Measurements from ENCODE around the gene IFRD2. TPM values are rescaled to one million over a fixed set of nuclear protein-coding genes. Genes with fewer than 3 reads are reported as not detected.
A peak's percentile ranks its signal among the peaks of the same experiment; 100 is the strongest.

The IFRD2 gene
- total and polyA plus RNA-seq, 3 experiments from 2014 or later: 66.8 to 192 (median 191) TPM

GRCh38 chr3:50268276-50268675 lies 24.0 kb downstream of the IFRD2 start:
- Histone ChIP-seq H3K4me1 (ENCODE audit: insufficient read depth, low read length) (peaks cover 4% of the 10 kb centered on the region), H3K27me3 (ENCODE audit: insufficient read depth, low read length, poor library complexity, severe bottlenecking) (peaks cover 4% of the 10 kb centered on the region), H3K4me3 (ENCODE audit: low read length) (no peak overlapping the region), H3K9me3 (ENCODE audit: low read length) (no peaks in the 10 kb centered on the region), H3K36me3 (ENCODE audit: insufficient read depth, low read length) (no peaks in the 10 kb centered on the region), H3K27ac (ENCODE audit: low read depth, low read length) (no peak overlapping the region)
- ChIA-PET CTCF (interaction anchor here (1.2 to 2.4 kb wide), 3 partner anchors 9 to 76 kb away, joined by 4 to 12 read pairs (median 6); partner anchors contain the start of gene GNAT1), POLR2A (no interaction called here)
- no peak for DNase-seq
- Mint-ChIP-seq H3K27ac (no peak overlapping the region), H3K9me3 (no peaks in the 10 kb centered on the region), H3K36me3 (no peaks in the 10 kb centered on the region), H3K27me3 (peaks cover 4 to 11% of the 10 kb centered on the region in 2 donors), H3K4me3 (no peak overlapping the region), H3K4me1 (peaks cover 5 to 8% (median 6%) of the 10 kb centered on the region in 3 donors)

GRCh38 chr3:50267280-50267913 lies 24.8 kb downstream of the IFRD2 start:
- H3K27ac ChIP-seq (ENCODE audit: low read depth, low read length): no peak overlapping the region
- no peaks in the 10 kb centered on the region for H3K36me3 ChIP-seq (ENCODE audit: insufficient read depth, low read length)
- ChIA-PET CTCF (interaction anchor here (1.0 to 2.4 kb wide), 5 partner anchors 8 to 75 kb away, joined by 3 to 12 read pairs (median 6); partner anchors contain the start of gene GNAT1), POLR2A (no interaction called here)
- no peaks in the 10 kb centered on the region for H3K9me3 Mint-ChIP-seq
- no peaks in the 10 kb centered on the region for H3K9me3 ChIP-seq (ENCODE audit: low read length)
- no peak overlapping the region for H3K27ac Mint-ChIP-seq
- no peak for DNase-seq
- H3K4me1 ChIP-seq (ENCODE audit: insufficient read depth, low read length): no peaks in the 10 kb centered on the region
- H3K4me1 Mint-ChIP-seq: peaks cover 0 to 3% (median 0%) of the 10 kb centered on the region in 3 donors
- no peaks in the 10 kb centered on the region for H3K27me3 ChIP-seq (ENCODE audit: insufficient read depth, low read length, poor library complexity, severe bottlenecking)
- H3K36me3 Mint-ChIP-seq: no peaks in the 10 kb centered on the region
- no peak overlapping the region for H3K4me3 ChIP-seq (ENCODE audit: low read length)
- H3K27me3 Mint-ChIP-seq: peaks cover 0 to 7% of the 10 kb centered on the region in 2 donors
- no peak overlapping the region for H3K4me3 Mint-ChIP-seq

- POLR2A ChIA-PET: no interaction called here
- DNase-seq: no peak
These were observed 25.4 kb downstream of the IFRD2 start for GRCh38 chr3:50266836-50267235.

DNA sequence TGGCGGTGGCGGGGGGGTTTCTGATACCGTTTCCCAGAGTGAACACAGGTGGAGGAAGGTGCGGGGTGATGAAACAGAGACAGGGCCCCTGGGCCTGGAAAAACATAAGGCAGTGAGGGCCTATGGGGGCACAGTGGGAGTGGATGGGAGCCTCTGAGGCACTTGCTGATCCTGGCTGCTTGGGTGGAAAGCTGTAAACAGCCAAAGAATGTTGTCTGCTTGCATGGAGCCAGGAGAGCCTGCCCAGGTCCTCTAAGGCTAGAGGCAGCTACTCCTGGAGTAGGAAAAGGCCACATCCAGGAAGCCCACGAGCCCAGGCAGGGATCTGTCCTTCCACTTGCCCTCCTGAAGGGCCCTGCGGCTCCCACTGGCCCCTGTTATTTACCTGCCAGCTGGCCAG lies 26.2 kb downstream of the IFRD2 start:
- no peak overlapping the region for H3K27ac ChIP-seq (ENCODE audit: low read depth, low read length)
- H3K4me3 ChIP-seq (ENCODE audit: low read length): no peak overlapping the region
- Mint-ChIP-seq H3K4me3 (no peak overlapping the region), H3K27ac (no peak overlapping the region), H3K4me1 (no peaks in the 10 kb centered on the region), H3K36me3 (no peaks in the 10 kb centered on the region), H3K9me3 (no peaks in the 10 kb centered on the region), H3K27me3 (peaks cover 0 to 7% of the 10 kb centered on the region in 2 donors)
- H3K27me3 ChIP-seq (ENCODE audit: insufficient read depth, low read length, poor library complexity, severe bottlenecking): no peaks in the 10 kb centered on the region
- no peaks in the 10 kb centered on the region for H3K9me3 ChIP-seq (ENCODE audit: low read length)
- ChIA-PET CTCF (interaction anchor here (0.7 to 2.4 kb wide), 3 partner anchors 10 to 71 kb away, joined by 3 to 12 read pairs (median 7); no protein-coding TSS in a partner anchor), POLR2A (interaction anchor here (0.5 kb wide), 1 partner anchor 136 kb away, joined by 3 read pairs; no protein-coding TSS in a partner anchor)
- no peaks in the 10 kb centered on the region for H3K4me1 ChIP-seq (ENCODE audit: insufficient read depth, low read length)
- H3K36me3 ChIP-seq (ENCODE audit: insufficient read depth, low read length): no peaks in the 10 kb centered on the region
- no peak for DNase-seq

More at GRCh38 chr3:50266836-50267235, 25.4 kb downstream of the IFRD2 start:
- Histone ChIP-seq H3K9me3 (ENCODE audit: low read length) (no peaks in the 10 kb centered on the region), H3K4me3 (ENCODE audit: low read length) (no peak overlapping the region), H3K36me3 (ENCODE audit: insufficient read depth, low read length) (no peaks in the 10 kb centered on the region), H3K27ac (ENCODE audit: low read depth, low read length) (no peak overlapping the region), H3K27me3 (ENCODE audit: insufficient read depth, low read length, poor library complexity, severe bottlenecking) (no peaks in the 10 kb centered on the region), H3K4me1 (ENCODE audit: insufficient read depth, low read length) (no peaks in the 10 kb centered on the region)
- no peaks in the 10 kb centered on the region for H3K36me3 Mint-ChIP-seq
- no peaks in the 10 kb centered on the region for H3K9me3 Mint-ChIP-seq
- peaks cover 0 to 3% (median 0%) of the 10 kb centered on the region in 3 donors for H3K4me1 Mint-ChIP-seq
- CTCF ChIA-PET: interaction anchor here (0.7 to 2.4 kb wide), 5 partner anchors 9 to 75 kb away, joined by 3 to 12 read pairs (median 6); partner anchors contain the start of gene GNAT1
- no peak overlapping the region for H3K27ac Mint-ChIP-seq
- peaks cover 0 to 7% of the 10 kb centered on the region in 2 donors for H3K27me3 Mint-ChIP-seq
- H3K4me3 Mint-ChIP-seq: no peak overlapping the region

GRCh38 chr3:50265571-50265970 lies 26.7 kb downstream of the IFRD2 start:
- Histone ChIP-seq H3K27ac (ENCODE audit: low read depth, low read length) (no peak overlapping the region), H3K4me1 (ENCODE audit: insufficient read depth, low read length) (no peaks in the 10 kb centered on the region), H3K4me3 (ENCODE audit: low read length) (no peak overlapping the region), H3K27me3 (ENCODE audit: insufficient read depth, low read length, poor library complexity, severe bottlenecking) (no peaks in the 10 kb centered on the region), H3K36me3 (ENCODE audit: insufficient read depth, low read length) (no peaks in the 10 kb centered on the region), H3K9me3 (ENCODE audit: low read length) (no peaks in the 10 kb centered on the region)
- no peaks in the 10 kb centered on the region for H3K36me3 Mint-ChIP-seq
- no peak overlapping the region for H3K27ac Mint-ChIP-seq
- POLR2A ChIA-PET: interaction anchor here (0.5 kb wide), 1 partner anchor 135 kb away, joined by 3 read pairs; no protein-coding TSS in a partner anchor
- H3K4me3 Mint-ChIP-seq: no peak overlapping the region
- H3K4me1 Mint-ChIP-seq: peaks cover 0 to under 1% (median under 1%) of the 10 kb centered on the region in 3 donors
- no peaks in the 10 kb centered on the region for H3K9me3 Mint-ChIP-seq
- CTCF ChIA-PET: interaction anchor here (2.1 kb wide), 1 partner anchor 19 kb away, joined by 7 read pairs; no protein-coding TSS in a partner anchor
- H3K27me3 Mint-ChIP-seq: peaks cover 0 to 7% of the 10 kb centered on the region in 2 donors
- DNase-seq: no peak

DNA sequence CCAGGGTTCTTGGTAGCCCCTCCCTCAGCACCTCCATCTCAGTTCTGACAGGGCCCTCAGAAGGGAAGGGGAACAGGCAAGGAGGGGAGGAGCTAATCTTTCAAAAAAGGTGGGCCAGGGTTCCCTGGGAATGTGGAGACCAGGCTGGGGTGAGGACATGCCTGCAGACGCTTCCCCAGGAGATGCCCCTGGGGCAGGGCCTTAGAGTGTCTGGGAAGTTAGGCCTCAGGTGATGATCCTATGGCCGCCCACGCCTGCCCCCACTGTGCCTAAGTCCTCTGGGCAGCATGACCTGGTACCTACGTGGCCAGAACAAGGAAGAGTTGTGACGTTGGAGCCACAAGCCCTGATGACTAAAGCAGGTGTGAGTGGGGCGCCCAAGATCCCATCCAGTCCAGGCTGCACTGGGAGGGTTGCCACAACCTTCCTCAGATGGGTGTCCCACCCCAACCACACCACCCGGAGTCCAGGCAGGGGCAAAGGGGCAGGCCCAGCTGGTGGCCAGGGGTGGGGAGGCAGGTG lies 27.2 kb downstream of the IFRD2 start:
- H3K9me3 ChIP-seq (ENCODE audit: low read length): no peaks in the 10 kb centered on the region
- no peaks in the 10 kb centered on the region for H3K27me3 ChIP-seq (ENCODE audit: insufficient read depth, low read length, poor library complexity, severe bottlenecking)
- peaks cover 0 to 7% of the 10 kb centered on the region in 2 donors for H3K27me3 Mint-ChIP-seq
- POLR2A ChIA-PET: no interaction called here
- H3K27ac ChIP-seq (ENCODE audit: low read depth, low read length): no peak overlapping the region
- H3K36me3 Mint-ChIP-seq: no peaks in the 10 kb centered on the region
- H3K4me3 Mint-ChIP-seq: no peak overlapping the region
- CTCF ChIA-PET: interaction anchor here (0.6 to 2.2 kb wide), 3 partner anchors 9 to 22 kb away, joined by 5 to 7 read pairs (median 5); no protein-coding TSS in a partner anchor
- H3K27ac Mint-ChIP-seq: peak overlapping the region in 1 of 8 donors; percentile 43
- DNase-seq: no peak
- no peaks in the 10 kb centered on the region for H3K9me3 Mint-ChIP-seq
- peaks cover 0 to 3% (median 2%) of the 10 kb centered on the region in 3 donors for H3K4me1 Mint-ChIP-seq
- no peak overlapping the region for H3K4me3 ChIP-seq (ENCODE audit: low read length)
- no peaks in the 10 kb centered on the region for H3K4me1 ChIP-seq (ENCODE audit: insufficient read depth, low read length)
- H3K36me3 ChIP-seq (ENCODE audit: insufficient read depth, low read length): no peaks in the 10 kb centered on the region

DNA sequence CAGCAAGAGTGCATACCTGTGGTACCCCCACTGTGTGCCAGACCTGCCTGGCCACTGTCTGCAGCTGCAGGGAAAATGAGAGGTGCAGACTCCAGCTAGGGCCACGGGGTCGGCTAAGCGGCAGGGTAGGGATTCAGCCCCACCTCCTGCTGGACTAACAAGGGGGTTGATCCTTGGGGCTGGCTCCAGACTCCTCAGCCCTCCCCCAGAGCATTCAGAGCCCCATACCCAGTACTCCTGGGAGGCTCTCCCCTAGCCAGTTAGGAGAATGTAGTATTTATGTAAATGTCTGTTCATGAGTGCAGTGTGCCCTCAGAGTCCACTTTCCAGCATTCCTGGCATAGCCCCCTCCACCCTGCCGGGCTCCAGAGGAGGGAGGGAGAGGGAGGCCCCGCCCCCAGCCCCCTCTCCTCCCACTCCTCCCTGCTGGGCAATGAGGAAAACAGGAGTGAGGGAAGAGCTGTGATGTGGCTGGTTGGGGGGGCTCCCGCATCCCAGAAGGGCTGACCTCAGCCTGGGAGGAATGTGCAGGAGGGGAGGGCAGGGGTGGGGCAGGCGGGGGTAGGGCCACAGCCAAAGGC lies 27.8 kb downstream of the IFRD2 start:
- no peak overlapping the region for H3K4me3 Mint-ChIP-seq
- H3K9me3 Mint-ChIP-seq: no peaks in the 10 kb centered on the region
- peaks cover 0 to 7% of the 10 kb centered on the region in 2 donors for H3K27me3 Mint-ChIP-seq
- DNase-seq: no peak
- Histone ChIP-seq H3K27ac (ENCODE audit: low read depth, low read length) (no peak overlapping the region), H3K36me3 (ENCODE audit: insufficient read depth, low read length) (no peaks in the 10 kb centered on the region), H3K4me1 (ENCODE audit: insufficient read depth, low read length) (peaks cover 4% of the 10 kb centered on the region), H3K4me3 (ENCODE audit: low read length) (no peak overlapping the region), H3K27me3 (ENCODE audit: insufficient read depth, low read length, poor library complexity, severe bottlenecking) (no peaks in the 10 kb centered on the region), H3K9me3 (ENCODE audit: low read length) (no peaks in the 10 kb centered on the region)
- peak overlapping the region in 1 of 8 donors; percentile 72 for H3K27ac Mint-ChIP-seq
- peaks cover 0 to 1% (median 0%) of the 10 kb centered on the region in 3 donors for H3K36me3 Mint-ChIP-seq
- H3K4me1 Mint-ChIP-seq: peaks cover 0 to 8% (median 5%) of the 10 kb centered on the region in 3 donors
- ChIA-PET CTCF (interaction anchor here (0.6 to 2.3 kb wide), 8 partner anchors 8 to 70 kb away, joined by 3 to 9 read pairs (median 5); no protein-coding TSS in a partner anchor), POLR2A (interaction anchor here (0.5 kb wide), 1 partner anchor 149 kb away, joined by 3 read pairs; no protein-coding TSS in a partner anchor)

Data from CD8-positive, alpha-beta memory T cell (primary cell).